K562 (cell line): ENCODE measurements around the gene KCNQ4.

Experiments used
- ATF2 ChIP-seq: sonication (generic); formaldehyde crosslinking; IDR thresholded peaks from 2 replicates; pipeline ENCODE4 v1.8.1; 2022; ENCODE audit warnings: missing genetic modification reagents
- BRF2 ChIP-seq: IDR thresholded peaks from 3 replicates; pipeline ENCODE4 v1.6.1; 2011; ENCODE audit warnings: borderline replicate concordance, mild to moderate bottlenecking; ENCODE audit not compliant: insufficient read length, insufficient read depth
- CBFA2T2 ChIP-seq: fragments of 450-650 bp; conservative IDR thresholded peaks from 2 replicates; pipeline ENCODE4 v1.6.1; 2017; ENCODE audit warnings: mild to moderate bottlenecking
- CHD7 ChIP-seq: fragments of 200-600 bp; sonication (generic); IDR thresholded peaks from one replicate; pipeline ENCODE4 v1.6.1; 2012; ENCODE audit warnings: mild to moderate bottlenecking, low read depth, low read length, inconsistent platforms
- ETV6 ChIP-seq, 3 experiments: fragments of 150-350 bp in 1 of 3; sonication (generic) in 1 of 3; formaldehyde crosslinking in 1 of 3; IDR thresholded peaks; 2 replicates each; pipeline versions ENCODE4 v1.6.1 to v1.8.0; 2014 to 2022; ENCODE audit warnings: borderline replicate concordance in 2 of 3, low read depth in 2 of 3, antibody characterized with exemption in 1 of 3, low read length in 1 of 3, mild to moderate bottlenecking in 1 of 3, missing genetic modification reagents in 1 of 3
- GATAD2A ChIP-seq: fragments of 450-650 bp; IDR thresholded peaks from 2 replicates; pipeline ENCODE4 v1.6.1; 2017
- JUN ChIP-seq, 2 experiments: sonication (generic) in 1 of 2; formaldehyde crosslinking in 1 of 2; IDR thresholded peaks; 2 replicates each; pipeline versions ENCODE4 v1.6.1 to v1.8.0; 2012 to 2022; ENCODE audit warnings: borderline replicate concordance in 2 of 2, mild to moderate bottlenecking in 2 of 2, improper control_type of control experiment in 1 of 2, low read depth in 1 of 2, low read length in 1 of 2, missing genetic modification reagents in 1 of 2
- MLLT1 ChIP-seq, 2 experiments: fragments of 450-650 bp; IDR thresholded peaks; 2 replicates each; pipeline ENCODE4 v1.6.1; 2016
- POLR2AphosphoS5 ChIP-seq: IDR thresholded peaks from 2 replicates; pipeline ENCODE4 v1.6.1; 2011; ENCODE audit warnings: mild to moderate bottlenecking, low read depth, low read length, moderate library complexity; ENCODE audit not compliant: control insufficient read depth, insufficient read depth
- SLC30A9 ChIP-seq: fragments of 250-450 bp; sonication (Bioruptor Pico); IDR thresholded peaks from 2 replicates; pipeline ENCODE4 v1.8.0; 2022; ENCODE audit warnings: mild to moderate bottlenecking, moderate library complexity
- ZBTB49 ChIP-seq: sonication (generic); formaldehyde crosslinking; IDR thresholded peaks from 2 replicates; pipeline ENCODE4 v1.8.0; 2022; ENCODE audit warnings: missing genetic modification reagents, mild to moderate bottlenecking, borderline replicate concordance
- ZNF217 ChIP-seq: sonication (generic); formaldehyde crosslinking; IDR thresholded peaks from 2 replicates; pipeline ENCODE4 v1.8.0; 2022; ENCODE audit warnings: mild to moderate bottlenecking, missing genetic modification reagents
- ZNF274 ChIP-seq: IDR thresholded peaks from 2 replicates; pipeline ENCODE4 v1.6.1; 2011; ENCODE audit warnings: low read depth, mild to moderate bottlenecking, low read length, moderate library complexity, borderline replicate concordance

- TF ChIP-seq ATF2 = no peak
- no peak for TF ChIP-seq ZNF274
- no peak for TF ChIP-seq BRF2
- TF ChIP-seq JUN (IDR thresholded peaks at IDR 0.05; ENCODE audit: borderline replicate concordance, low read depth, low read length) = no peak
- TF ChIP-seq JUN (CRISPR knock-in tag; IDR thresholded peaks at IDR 0.05; ENCODE audit: borderline replicate concordance) = no peak
- no peak for TF ChIP-seq CBFA2T2
- no peak for TF ChIP-seq GATAD2A
- no peak for TF ChIP-seq SLC30A9 (CRISPR knock-in tag)
- no peak for TF ChIP-seq ZNF217
- no peak for TF ChIP-seq MLLT1 (IDR thresholded peaks at IDR 0.05)
- no peak for TF ChIP-seq ZBTB49
- no peak for TF ChIP-seq POLR2AphosphoS5
- no peak for TF ChIP-seq ETV6 (IDR thresholded peaks at IDR 0.05; ENCODE audit: borderline replicate concordance in 1 of 2, low read depth in 2 of 2, low read length in 1 of 2)
- no peak for TF ChIP-seq ETV6 (CRISPR knock-in tag; IDR thresholded peaks at IDR 0.05; ENCODE audit: borderline replicate concordance)
- TF ChIP-seq CHD7 = no peak
These were observed 11.2 kb upstream of the KCNQ4 start for GRCh38 chr1:40772146-40772955.
